ENCODE results near the gene PDE6G. TPM values are rescaled to one million over a fixed set of nuclear protein-coding genes. Genes with fewer than 3 reads are reported as not detected.

The PDE6G gene
- total and polyA plus RNA-seq, 2 of the 4 experiments (the other 2 are of a cell fraction) = 2.7 TPM; not detected in 1

DNA sequence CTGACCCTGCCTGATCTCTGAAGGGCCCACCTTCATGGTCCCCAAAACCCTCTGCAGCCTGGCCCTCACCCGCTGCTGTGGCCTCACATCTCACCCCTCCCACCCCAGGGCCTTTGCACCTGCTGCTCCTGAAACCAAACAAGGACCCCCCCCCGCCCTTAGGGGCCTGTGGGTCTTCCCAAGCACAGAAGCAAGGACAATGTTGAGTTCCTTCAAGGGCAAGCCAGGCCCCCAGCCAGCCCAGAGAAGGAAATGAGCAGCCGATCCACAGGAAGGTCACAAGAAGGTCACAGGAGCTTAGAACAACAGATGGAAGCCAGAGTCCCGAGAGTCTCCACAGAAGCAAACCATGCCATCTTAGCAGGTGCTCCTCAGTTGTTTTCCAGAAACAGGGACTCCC is 493 bp upstream of the PDE6G start:
- Histone ChIP-seq H4K5ac (ENCODE audit: low read depth, low read length) (no peak overlapping the region), H4K91ac (ENCODE audit: insufficient read depth, low read depth, low read length) (no peak overlapping the region), H2BK20ac (ENCODE audit: low read depth, low read length) (no peak overlapping the region), H2BK120ac (ENCODE audit: low read depth, low read length) (no peak overlapping the region), H3K36me3 (ENCODE audit: control insufficient read depth, insufficient read depth, low read length) (no peaks in the 10 kb centered on the region), H2AK5ac (ENCODE audit: low read depth, low read length) (no peak overlapping the region), H3K9me3 (ENCODE audit: control insufficient read depth, insufficient read depth, low read length) (no peaks in the 10 kb centered on the region), H3K18ac (ENCODE audit: low read depth, low read length) (no peak overlapping the region), H2BK5ac (ENCODE audit: low read depth, low read length, poor library complexity, severe bottlenecking) (no peak overlapping the region), H2AFZ (replicated peaks; ENCODE audit: low read length, poor library complexity) (no peak overlapping the region), H4K20me1 (ENCODE audit: insufficient read depth, low read length) (peaks cover 1% of the 10 kb centered on the region; the same call in 1 of the 2 replicates), H4K8ac (ENCODE audit: low read depth in 2 of 2, low read length in 2 of 2) (no peak overlapping the region), H3K4me3 (ENCODE audit: insufficient read depth, low read depth, low read length) (no peak overlapping the region), H3K9ac (ENCODE audit: low read depth, low read length) (no peak overlapping the region), H3K56ac (ENCODE audit: extremely low read depth, insufficient read depth, low read length) (no peak overlapping the region), H2BK15ac (ENCODE audit: low read depth, low read length) (no peak overlapping the region), H3K4me2 (ENCODE audit: low read depth, low read length) (no peak overlapping the region), H3K27ac (ENCODE audit: insufficient read depth, low read length) (no peak overlapping the region), H3K9me1 (ENCODE audit: insufficient read depth, low read length) (peaks cover 5% of the 10 kb centered on the region), H3K79me1 (ENCODE audit: low read depth in 1 of 2, low read length in 2 of 2) (no peaks in the 10 kb centered on the region), H2AK9ac (replicated peaks; ENCODE audit: low read depth, low read length, poor library complexity) (no peak overlapping the region), H3K4ac (ENCODE audit: low read depth, low read length) (no peak overlapping the region), H3K27me3 (ENCODE audit: control insufficient read depth, insufficient read depth, low read length) (no peaks in the 10 kb centered on the region), H3K14ac (replicated peaks; ENCODE audit: low read depth, low read length) (no peak overlapping the region), H3K23ac (ENCODE audit: low read depth, low read length) (no peak overlapping the region), H3K4me1 (ENCODE audit: control insufficient read depth, insufficient read depth, low read length) (peaks cover 2% of the 10 kb centered on the region)
- no TSS peak for BruUV-seq (replicated peaks)
- intact Hi-C loops (cut with micrococcal nuclease) = no loop called here
- in situ Hi-C loops (cut with MboI; ENCODE audit: low sequenced_read_pairs) = no loop called here
- DNase-seq (no peak), ATAC-seq (ENCODE audit: low read depth) (no peak)
- dilution Hi-C loops (cut with HindIII; ENCODE audit: low sequenced_read_pairs, unreplicated experiment) = no loop called here
- CTCF ChIA-PET = no interaction called here
- TF ChIP-seq NFE2L2 (IDR thresholded peaks at IDR 0.05; ENCODE audit: low read depth, low read length) (no peak), RFX5 (IDR thresholded peaks at IDR 0.05; ENCODE audit: low read depth, low read length) (no peak), BHLHE40 (IDR thresholded peaks at IDR 0.05; ENCODE audit: low read depth, low read length) (no peak), ELK1 (IDR thresholded peaks at IDR 0.05; ENCODE audit: borderline replicate concordance, low read depth, low read length) (no peak), RAD21 (IDR thresholded peaks at IDR 0.05; ENCODE audit: low read length) (no peak), RCOR1 (IDR thresholded peaks at IDR 0.05; ENCODE audit: insufficient replicate concordance, low read length) (no peak), POLR2A (IDR thresholded peaks at IDR 0.05; ENCODE audit: low read depth, low read length) (no peak), FOS (IDR thresholded peaks at IDR 0.05; ENCODE audit: low read depth, low read length) (no peak), CHD1 (IDR thresholded peaks at IDR 0.05; ENCODE audit: low read depth, low read length) (no peak), CTCF (conservative IDR thresholded peaks at IDR 0.05; ENCODE audit: low read depth, low read length) (no peak), SMC3 (IDR thresholded peaks at IDR 0.05; ENCODE audit: low read depth, low read length) (no peak), MXI1 (IDR thresholded peaks at IDR 0.05; ENCODE audit: borderline replicate concordance, low read depth, low read length) (no peak), CEBPB (IDR thresholded peaks at IDR 0.05; ENCODE audit: low read depth, low read length) (no peak), MAFK (IDR thresholded peaks at IDR 0.05; ENCODE audit: low read depth, low read length) (no peak), MAZ (IDR thresholded peaks at IDR 0.05; ENCODE audit: borderline replicate concordance, low read depth, low read length) (no peak)
- TF ChIP-seq, protein P1, sequence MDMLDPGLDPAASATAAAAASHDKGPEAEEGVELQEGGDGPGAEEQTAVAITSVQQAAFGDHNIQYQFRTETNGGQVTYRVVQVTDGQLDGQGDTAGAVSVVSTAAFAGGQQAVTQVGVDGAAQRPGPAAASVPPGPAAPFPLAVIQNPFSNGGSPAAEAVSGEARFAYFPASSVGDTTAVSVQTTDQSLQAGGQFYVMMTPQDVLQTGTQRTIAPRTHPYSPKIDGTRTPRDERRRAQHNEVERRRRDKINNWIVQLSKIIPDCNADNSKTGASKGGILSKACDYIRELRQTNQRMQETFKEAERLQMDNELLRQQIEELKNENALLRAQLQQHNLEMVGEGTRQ (IDR thresholded peaks at IDR 0.05; ENCODE audit: low read depth, low read length) = no peak
- POLR2A ChIA-PET (ENCODE audit: unreplicated experiment) = no interaction called here
- 80% methylated on average over 1 of the region's 4 CpGs; no CpG with 5 or more reads in 1 of the 2 experiments for WGBS, 2 experiments (ENCODE audit: extremely low coverage in 2 of 2, insufficient read length in 1 of 2)
